Fibroblast of skin of right quadriceps (primary cell): ENCODE measurements around the gene TRMT13.
"Not testable (repeated sequence)": the region's sequence is repeated elsewhere in the genome, so short reads cannot be mapped to it uniquely, and the experiment has no call there.

Experiments used
- DNase-seq: peaks from one replicate; pipeline ENCODE4 v3.0.0-alpha.2; 2013

Gene TRMT13

DNA sequence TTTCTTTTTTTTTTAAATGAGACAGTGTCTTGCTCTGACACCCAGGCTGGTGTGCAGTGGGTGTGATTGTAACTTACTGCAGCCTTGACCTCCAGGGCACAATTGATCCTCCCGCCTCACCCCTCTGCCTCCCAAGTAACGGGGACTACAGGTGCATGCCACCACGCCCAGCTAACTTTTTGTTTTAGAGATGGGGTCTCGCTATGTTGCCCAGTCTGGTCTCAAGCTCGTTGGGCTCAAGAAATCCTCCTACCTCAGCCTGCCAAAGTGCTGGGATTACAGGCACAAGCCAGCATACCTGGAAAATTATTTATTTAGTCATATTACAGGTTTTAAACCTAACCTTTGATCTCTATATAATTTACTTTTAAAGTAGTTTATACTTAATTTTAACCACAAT is 31.7 kb downstream of the TRMT13 start:
- no peak for DNase-seq

DNA sequence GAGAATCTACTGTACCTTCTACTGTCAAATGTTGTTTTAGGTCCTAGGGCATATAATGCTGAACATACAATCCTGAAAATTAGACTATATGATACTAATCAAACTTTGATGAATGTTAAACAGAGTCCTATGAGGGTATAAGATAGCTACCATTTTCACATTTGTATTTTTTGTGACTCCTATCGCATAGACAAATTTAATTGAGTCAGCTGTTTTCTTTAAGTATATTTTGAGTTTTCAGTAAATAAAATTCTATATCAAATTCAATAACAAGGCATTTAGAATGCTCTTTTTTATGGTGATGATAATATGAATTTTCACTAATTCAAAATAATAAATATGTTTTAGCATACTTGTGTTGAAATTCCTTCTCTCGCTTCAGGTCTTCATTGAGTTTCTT is 35.1 kb downstream of the TRMT13 start:
- DNase-seq: no peak

DNA sequence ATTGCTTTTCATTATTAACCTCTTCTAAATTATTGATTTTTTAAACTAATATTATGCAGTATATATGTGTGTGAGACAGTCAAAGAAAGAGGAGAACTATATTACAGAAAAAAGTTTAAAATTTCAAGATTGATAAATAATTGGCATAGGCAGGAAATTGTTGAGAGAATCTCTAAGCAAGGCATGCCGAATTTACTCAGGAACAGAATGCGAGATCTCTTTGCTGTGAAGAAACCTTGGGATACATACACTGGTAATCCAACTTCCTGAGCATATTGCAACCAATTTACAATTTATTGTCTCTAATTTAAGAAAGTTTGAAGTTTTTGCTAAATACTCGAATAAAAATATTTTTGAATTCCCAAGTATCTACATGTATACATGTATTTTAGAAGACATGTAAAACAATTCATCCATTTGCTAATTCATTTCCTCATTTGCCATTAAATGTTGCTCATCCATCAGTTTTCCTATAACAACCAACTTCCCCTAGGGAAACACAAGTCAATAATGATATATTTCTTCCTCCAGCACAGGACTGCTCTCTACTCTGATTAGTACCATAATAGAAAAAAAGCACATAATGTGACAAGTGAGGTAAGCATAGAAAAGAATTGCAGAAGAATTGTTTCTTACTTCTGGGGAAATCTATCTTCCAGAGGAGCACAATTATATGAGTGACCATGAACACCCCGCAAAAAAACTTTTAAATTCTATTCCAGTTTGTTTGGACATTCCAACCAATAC is 44.5 kb downstream of the TRMT13 start:
- no peak for DNase-seq

DNA sequence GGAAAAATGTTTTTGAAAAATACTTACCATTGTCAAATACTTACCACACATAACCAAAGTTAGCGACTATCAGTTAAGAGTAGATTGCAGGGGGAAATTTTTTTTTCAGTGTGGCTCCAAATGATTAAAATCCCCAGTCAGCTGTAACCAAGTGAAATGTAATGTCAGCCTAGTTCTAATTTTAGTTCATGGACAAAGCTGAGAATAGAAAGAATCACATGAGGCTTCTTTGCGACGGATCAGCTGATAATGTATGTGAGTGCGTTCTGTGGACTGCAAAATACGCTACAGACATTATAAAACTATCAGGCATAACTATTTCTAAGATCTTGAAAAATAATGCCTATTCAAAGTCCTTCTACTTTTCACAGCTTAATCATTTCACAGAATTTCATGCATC is 45.1 kb downstream of the TRMT13 start, which contains the start of gene LRRC39:
Gene LRRC39 (minus strand): TSS at position 166 of the 400 bp plus-strand sequence. CDS start 9,740 bp downstream, outside the sequence.
- no peak for DNase-seq

DNA sequence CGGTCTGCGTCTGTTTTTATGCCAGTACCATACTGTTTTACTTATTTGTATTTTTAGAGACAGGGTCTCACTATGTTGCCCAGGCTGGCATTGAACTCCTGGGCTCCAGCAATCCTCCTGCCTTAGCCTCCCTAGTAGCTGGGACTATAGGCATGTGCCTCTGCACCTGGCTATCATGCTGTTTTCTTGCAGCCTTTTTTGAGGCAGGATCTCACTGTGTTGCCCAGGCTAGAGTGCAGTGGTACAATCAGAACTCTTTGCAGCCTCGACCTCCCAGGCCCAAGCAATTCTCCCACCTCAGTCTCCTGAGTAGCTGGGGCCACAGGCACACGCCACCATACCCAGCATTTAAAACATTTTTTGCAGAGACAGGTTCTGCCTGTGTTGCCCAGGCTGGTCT is 50.4 kb downstream of the TRMT13 start:
- DNase-seq: no peak

DNA sequence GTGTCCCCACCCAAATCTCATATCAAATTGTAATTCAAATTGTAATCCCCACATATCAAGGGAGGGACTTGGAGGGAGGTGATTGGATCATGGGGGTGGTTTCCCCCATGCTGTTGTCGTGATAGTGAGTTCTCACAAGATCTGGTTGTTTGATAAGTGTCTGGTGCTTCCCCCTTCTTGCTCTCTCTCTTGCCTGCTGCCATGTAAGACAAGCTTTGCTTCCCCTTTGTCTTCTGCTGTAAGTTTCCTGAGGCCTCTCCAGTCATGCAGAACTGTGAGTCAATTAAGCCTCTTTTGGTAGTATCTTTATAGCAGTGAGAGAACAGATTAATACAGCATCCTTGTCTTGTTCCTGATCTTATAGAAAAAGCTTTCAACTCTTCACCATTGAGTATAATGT is 51.6 kb downstream of the TRMT13 start:
- no peak for DNase-seq

DNA sequence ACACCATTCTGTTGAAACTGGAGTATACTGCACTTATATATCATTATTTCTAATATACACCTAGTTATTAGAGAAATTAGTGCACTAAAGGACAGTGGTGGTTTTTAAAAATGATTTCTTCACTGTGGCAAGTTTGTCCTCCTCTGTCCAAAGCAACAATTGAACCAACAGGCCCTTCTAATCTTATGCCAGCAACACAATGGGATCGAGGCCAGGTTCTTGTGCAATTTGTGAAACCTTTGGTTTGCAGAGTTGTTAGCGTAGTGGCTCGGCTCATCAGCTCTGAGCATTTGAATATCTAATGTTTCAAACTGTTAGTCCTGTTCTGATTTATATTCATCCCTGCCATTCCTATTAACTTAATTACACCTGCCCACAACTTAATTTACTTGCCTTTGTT is 54.9 kb downstream of the TRMT13 start:
- DNase-seq: peak; percentile 4

DNA sequence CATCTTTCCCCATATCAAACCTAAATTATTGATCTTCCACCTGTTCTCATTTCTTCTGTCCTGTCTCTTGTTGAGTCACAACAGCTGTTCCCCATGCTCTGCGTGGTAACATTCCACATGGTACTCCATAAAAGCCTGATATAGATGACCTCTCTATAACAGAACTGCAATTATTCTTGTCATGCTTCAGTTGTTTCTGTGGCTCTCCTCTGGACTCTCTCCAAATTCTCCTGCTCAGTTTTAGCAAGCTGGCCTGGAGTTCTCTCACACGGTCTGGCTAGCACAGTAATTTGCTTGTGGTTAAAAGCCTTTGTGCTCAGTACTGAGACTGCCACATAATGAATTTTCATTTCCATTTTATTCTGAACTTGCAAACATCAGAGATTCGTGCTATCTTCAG is 55.7 kb downstream of the TRMT13 start:
- DNase-seq: peak; percentile 54

DNA sequence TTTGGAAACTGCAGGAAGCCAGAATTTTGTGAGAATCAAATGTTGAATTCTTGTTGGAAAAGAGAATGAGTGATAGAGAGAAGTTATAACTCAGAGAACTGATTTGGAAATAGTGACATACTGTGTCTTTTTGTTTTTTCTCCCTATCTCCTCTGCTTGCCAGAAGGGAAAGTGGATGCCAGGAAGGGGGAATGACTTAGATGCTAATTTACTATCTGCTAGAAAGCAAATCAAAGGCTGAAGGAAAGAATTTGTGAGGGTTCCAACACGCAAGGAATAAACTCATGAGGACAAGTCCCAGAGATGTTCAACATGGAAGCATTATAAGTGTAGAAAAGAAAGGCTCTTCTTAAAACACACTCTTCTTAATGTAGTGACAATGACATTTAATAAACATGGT is 65.6 kb downstream of the TRMT13 start:
- no peak for DNase-seq

DNA sequence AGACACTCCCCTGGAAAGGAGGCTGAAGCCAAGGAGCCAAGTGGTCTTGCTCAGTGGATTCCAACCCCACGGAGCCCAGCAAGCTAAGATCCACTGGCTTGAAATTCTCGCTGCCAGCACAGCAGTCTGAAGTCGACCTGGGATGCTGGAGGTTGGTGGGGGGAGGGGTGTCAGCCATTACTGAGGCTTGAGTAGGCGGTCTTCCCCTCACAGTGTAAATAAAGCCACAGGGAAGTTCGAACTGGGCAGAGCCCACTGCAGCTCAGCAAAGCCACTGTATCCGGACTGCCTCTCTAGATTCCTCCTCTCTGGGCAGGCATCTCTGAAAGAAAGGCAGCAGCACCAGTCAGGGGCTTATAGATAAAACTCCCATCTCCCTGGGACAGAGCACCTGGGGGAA is 67.1 kb downstream of the TRMT13 start:
- not testable (repeated sequence) for DNase-seq
